DMS153 (cell line): ENCODE results near the gene CASP5.
A peak's percentile ranks its signal among the peaks of the same experiment; 100 is the strongest.
"Not testable (repeated sequence)": the region's sequence is repeated elsewhere in the genome, so short reads cannot be mapped to it uniquely, and the experiment has no call there.

ENCODE experiments used
- DNase-seq: peaks from one replicate; lab custom pipeline; 2025; lab: John Stamatoyannopoulos, UW

The CASP5 gene

DNA sequence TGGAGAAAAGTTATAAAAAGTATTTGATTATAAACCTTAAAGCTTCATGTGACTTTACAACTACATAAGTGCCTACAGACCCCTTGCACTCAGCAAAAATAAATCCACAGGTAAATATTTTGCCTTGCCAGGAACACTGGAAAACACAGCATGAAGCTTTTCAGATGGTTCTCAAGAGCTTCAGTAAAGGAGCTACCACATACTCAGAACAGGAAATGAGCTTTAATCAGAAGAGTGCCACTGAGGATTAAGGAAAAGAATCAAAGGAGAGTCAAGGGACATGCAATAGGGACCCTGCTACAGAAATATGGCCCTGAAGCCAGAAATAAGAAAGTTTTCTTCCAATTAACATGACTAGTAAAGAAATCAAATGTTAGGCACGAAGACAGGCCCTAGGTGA is 10.8 kb upstream of the CASP5 start:
- DNase-seq, result no peak

DNA sequence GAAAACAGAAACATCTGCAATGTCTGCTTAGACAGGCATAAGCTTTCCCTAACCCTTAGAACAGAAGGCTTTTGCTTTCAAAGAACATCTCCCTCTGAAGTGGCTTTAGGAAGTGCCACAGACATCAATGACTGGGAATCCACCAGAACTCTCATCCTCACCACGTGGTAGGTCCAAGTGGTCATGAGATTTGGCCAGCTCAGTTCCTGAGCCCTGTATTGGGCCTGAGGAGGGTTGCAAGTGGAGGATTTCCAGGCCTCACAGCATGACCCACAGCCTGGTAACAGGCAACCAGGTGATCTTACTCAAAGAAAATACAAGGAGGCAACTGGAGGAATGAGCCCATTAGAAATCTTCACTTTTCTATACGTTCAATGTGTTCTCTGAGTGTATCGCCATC is 10.4 kb upstream of the CASP5 start:
- DNase-seq, result no peak

DNA sequence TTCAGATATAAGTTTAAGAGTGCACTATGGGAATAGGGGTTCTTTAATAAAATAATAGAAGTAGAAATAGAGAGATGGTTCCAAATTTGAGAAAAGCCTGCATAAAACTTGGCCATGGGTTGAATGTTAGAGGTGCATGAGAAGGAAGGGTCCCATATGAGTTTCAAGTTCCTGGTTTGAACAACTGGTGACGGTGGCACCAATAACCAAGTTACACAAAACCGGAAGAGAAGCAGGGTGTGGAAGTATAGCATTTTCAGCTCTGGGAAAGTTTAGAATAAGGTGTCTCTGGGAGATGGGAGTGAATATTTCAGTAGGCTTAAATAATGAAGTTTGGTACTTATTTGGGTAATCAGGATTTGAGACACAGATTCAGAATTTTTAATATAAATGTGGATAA is 9.5 kb upstream of the CASP5 start:
- DNase-seq, result no peak

DNA sequence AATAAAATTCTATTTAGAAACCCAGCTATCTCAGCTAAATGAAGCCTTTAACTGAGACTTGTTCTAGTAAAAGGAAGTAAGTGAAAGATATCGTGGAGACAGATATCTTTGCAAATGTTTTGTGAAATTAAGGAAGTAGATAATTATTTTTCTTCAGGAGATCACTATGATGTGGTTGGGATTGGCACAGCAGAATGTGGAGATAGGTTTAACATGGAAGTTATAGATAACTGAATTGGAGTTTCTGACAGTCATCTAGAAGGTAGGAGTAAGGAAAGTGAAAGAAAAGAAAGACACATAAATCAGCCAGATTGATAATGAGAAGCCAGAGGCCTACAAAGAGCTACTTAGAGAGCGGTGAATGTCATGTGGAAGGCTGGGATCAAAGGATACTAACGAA is 4.7 kb upstream of the CASP5 start:
- DNase-seq, result no peak

DNA sequence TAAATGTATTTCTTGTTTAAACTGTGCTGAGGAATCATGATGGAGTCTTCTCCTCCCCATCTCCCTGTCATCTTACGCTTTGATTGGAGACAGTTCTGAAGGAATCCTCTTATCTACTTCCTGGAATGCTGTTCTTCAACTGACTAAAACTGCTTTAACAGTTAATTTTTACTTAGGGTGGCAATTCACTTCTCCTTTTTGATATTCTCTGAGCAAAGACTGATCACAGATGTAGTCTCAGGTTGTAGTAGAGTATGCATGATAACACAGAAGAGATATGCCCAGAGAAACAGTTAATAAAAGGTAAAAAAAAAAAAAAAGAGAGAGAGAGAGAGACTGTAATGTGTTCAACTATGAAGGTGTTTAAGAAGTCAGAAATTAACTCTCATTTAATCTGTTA is 1.4 kb upstream of the CASP5 start:
- DNase-seq, result no peak

DNA sequence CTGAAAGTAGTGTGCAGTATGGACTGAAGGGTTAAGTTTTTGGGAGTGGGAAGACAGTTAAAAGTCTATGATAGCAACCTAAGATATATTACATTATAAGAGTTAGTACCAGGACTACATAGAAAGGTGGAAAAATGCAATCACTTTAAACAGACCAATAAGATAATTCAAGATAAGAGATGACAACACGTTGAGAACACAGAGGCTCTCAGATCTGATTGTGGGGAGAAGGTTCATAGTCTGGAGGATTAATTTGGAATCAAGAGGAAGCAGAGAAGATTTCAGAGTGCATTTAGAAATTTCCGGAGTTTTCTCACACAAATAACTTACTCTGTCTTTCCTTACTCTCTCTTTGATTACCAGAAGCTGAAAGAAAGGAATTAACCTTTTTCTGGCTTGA is 441 bp downstream of the CASP5 start:
- no peak for DNase-seq

DNA sequence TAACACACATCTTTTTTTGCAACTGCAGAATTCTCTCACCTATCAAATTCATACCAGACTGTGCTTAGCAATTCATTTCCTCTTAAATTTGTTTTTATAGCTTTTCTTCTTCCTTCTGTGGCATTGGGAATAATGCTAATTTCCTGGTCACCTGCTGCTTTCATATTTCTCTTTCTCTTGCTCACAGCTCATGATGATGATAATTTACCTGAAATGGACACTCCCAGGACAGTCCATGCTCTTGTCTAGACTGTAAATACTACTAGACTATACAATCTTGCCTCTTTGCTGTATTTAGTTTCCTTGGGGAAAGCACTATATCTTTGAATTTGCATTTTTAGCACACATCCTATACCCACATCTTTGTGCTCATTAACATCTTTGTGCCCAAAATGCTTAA is 15.5 kb downstream of the CASP5 start:
- no peak for DNase-seq

DNA sequence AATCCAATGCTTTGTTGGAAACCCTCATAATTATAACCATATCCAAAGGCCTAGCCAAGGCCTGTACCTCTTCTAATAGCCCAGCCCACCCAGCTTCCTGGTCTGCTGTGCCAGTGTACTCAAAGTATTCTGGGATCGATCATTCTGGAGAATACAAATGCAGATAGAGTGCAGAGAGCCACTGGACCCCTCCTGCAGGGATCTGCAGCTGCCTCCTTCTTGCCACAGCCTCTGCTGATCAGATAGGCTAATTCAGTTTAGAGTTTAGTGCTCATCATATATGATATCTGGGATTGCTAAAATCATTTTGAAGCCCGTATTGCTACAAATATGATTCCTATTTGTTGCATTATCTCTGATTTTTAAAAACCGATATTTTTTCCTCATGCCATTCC is 17.5 kb downstream of the CASP5 start:
- DNase-seq, result no peak

DNA sequence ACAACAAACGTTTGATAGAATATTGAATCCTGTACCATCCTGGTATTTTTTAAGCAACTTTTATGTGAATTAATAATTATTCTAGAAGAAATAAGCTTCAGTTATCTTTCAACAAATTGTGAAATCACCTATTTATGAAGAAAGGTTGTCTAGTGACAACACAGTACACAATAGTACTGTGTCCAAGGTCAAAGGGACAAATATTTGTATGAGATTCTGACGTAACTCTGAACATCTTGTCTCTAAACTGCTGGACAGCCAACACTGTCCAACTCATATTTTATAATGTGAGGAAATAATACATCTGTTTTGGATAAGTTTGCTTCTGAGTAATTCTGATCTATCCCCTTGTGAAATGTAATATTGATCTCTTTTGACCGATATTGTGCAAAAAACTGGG is 18.9 kb downstream of the CASP5 start:
- no peak for DNase-seq

DNA sequence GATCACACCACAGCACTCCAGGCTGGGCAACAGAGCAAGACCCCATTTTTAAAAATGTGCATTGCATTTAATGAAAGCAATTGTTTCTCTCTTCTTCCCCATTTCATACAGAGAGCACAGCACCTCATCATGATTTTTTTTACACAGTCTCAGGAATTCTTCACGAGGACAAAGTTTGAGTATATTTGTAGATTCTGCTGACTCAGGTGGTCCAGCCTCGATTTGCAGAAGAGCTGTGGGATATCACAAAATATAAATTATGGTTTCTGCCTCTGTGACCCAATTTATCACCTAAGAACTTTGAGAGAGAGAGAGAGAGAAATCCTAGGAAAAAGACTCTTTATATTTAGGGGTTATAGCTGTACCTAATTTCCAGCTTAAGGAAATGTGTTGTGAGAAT is 19.8 kb downstream of the CASP5 start:
- DNase-seq, result no peak

DNA sequence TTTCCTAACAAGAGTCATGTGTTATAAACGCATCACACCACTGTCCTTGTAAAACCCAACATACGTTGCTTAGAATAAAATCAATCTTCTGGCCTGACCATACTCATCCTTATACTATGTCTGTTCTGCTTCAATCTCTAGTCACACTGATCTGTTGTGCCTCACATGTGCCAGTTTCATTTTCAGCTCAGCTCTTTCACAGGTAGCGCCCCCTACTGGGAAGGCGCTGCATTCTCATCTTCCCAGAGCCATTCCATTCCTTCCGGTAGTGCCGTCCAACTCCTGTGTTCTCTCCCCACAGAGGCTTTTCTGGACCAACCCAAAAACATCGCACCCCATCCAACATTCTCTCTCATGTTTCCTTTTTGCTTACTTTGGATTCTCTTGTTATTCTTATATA is 22.2 kb downstream of the CASP5 start:
- no peak for DNase-seq

DNA sequence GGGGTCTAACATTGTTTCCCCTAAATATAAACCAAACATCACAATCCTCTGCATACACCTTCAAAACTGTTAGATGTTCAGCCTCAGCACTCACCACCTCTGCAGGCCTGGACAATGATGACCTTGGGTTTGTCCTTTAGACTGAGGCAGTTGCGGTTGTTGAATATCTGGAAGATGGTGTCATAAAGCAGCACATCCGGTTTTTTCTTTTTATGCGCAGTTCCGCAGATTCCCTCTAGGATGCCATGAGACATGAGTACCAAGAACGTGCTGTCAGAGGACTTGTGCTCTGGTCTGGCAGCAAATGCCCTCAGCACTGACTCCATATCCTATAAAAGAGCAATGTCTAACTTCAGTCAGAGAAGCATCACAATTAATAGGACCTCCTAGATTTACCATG is 22.8 kb downstream of the CASP5 start:
- no peak for DNase-seq

DNA sequence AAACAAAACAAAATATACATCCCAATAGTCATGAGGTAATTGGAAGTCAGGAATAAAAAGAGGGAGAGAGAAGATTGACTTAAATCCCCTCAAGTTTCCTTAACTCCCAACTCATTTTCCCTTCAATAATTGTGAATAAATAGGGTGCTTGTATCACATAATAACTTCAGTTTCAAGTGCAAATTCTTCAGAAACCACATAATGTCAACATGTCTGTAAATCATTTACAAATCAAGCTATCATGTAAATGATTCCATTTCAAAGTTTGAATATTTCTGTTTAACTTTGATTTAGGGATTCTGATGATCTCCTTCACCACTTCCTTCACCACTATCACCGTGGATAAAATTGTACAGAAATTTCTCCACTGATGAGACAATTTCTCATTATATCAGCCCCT is 23.2 kb downstream of the CASP5 start:
- no peak for DNase-seq

DNA sequence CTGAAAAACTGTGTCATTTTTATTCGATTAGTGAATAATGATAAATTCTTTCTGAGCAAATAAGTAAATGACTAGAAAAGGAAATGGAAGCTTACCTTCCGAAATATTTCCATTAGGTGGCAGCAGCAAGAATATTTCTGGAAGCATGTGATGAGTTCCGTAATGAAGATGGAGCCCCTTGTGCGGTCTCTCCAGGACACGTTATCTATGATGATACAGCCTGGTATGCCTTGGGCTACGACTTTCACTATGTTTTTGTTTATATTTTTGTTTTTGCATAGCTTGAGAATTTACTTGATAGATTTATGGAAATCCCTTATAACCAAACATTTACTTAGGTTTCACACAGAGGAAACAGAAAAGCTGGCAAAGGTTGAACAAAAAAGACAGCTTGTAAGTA is 25.7 kb downstream of the CASP5 start:
- DNase-seq, result no peak

DNA sequence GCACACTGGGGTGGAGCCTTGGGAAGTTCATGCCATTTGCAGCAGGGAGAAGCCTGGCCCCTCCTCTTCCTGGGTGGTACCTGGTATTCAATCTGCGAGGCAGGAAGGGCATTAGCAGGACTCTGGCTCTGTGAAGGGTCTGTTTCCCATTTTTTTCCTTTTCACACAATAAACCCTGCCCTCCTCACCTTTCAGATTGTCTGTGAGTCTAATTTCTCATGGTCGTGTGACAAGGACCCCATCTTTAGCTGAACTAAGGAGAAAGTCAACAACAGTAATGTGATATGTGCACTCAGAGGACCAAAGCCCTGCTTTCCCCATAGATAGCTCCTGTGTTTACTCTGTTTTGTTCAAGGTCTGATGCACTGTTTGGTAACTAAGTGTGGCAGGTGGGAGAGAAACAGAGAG is 28.0 kb downstream of the CASP5 start:
- DNase-seq, result peak; percentile 95

DNA sequence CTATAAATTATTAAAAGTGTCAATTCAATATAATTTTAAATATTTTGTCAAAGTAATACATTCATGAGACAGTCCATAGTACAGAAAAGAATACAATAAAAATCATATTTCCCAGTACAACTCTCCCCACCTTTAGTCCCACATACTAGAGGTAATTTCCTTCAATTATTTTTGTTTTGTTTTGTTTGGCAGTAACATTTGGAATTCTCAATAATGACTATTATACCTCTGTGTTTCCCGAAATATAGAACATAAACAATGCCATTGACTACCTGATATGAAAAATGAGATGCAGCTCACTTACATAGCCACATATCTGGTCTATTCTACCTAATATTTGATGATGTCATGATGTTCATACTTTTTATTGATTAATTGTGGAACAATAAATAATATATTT is 30.2 kb downstream of the CASP5 start:
- no peak for DNase-seq

DNA sequence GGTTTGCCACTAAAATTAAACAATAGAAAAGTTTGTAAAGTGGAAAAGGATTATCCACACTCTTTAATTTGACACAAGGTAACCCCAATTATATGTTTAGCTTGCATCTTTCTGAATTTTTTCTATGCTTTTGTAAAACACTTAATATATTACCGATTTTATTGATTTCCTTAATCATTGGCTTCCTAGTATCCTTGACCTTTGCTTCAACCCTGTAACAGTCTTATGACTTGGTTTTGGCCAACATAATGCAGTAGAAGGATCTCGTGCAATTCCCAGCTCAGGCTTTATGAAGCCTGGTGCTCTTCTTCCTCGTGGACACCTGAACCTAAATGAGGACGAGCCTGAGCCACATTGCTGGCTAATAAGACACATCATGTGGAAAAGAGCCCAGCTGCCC is 31.0 kb downstream of the CASP5 start:
- no peak for DNase-seq

DNA sequence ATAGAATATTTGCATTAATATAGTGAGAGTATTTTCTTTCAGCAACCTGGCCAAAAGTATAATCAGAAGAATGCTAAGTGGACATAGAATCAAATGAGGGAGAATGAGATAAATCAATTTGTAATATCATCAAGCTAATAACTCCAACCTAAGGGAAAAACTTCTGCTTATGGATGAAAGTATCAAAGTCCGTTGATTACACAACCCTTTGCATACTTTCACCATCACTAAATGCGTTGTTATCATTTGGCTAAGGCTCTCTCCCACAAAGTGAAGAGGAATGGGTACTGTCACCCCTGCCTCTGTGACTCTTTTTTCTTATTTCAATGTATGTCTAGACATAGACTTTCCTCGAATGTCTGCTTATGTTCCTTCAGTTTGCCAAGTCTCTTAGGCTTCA is 38.2 kb downstream of the CASP5 start:
- DNase-seq, result no peak

DNA sequence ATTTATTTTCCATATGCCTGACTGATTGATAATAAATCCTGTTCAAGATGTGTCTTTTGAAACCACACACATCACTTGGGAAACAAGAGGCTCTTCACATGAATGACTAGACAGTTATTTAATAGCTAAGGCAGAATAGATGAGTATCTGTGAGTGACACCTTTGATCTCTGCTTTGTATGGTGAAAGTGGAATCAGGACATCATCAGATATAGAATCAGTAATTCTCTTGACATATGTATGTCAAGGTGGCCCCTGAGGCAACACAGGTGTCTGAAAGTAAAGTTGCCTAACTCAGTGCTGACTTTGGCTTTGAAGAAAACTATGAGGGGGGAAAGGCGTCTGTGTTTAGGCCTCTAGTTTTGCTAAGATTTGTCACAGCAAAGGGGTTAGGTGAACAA is 43.1 kb downstream of the CASP5 start:
- no peak for DNase-seq

DNA sequence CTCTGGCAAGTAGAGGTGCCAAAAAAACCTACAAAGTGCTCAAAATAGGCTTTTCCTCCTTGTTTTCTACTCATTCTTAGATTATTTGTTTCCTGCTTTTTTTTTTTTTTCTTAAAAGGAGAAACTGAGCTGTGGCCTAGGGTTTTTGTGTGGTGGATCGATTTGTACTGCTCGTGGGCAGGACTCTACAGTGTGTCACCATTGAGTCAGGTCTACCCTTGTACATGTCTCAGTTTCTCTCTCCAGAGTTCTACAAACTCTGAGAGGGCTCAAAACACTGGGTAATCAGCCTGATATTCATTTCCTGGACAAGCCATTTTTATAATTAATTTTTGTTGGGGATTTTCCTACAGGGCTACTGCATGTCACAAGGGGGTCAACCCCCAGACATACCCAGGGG is 49.4 kb downstream of the CASP5 start:
- no peak for DNase-seq

DNA sequence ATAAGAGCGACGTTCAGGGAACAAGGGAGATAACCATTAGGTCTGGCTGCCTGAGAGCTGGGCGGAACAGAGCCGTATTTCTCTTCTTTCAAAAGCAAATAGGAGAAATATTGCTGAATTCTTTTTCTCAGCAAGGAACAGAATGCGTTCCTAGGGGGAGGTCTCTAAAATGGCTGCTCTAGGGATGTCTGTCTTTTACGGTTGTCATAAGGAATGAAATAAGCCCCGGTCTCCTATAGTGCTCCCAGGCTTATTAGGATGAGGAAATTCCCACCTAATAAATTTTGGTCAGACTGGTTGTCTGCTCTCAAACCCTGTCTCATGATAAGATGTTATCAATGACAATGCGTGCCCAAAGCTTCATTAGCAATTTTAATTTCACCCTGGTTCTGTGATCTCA is 50.0 kb downstream of the CASP5 start:
- not testable (repeated sequence) for DNase-seq

DNA sequence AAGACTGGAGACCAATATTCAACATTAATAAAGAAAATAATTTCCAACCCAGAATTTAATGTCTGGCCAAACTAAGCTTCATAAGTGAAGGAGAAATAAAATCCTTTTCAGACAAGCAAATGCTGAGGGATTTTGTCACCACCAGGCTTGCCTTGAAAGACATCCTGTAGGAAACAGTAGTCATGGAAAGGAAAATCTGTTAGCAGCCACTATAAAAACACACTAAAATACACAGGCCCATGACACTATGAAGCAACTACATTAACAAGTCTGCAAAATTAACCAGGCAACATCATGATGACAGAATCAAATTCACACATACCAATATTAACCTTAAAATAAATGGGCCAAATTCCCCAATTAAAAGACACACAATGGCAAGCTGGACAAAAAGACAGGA is 52.2 kb downstream of the CASP5 start:
- no peak for DNase-seq

DNA sequence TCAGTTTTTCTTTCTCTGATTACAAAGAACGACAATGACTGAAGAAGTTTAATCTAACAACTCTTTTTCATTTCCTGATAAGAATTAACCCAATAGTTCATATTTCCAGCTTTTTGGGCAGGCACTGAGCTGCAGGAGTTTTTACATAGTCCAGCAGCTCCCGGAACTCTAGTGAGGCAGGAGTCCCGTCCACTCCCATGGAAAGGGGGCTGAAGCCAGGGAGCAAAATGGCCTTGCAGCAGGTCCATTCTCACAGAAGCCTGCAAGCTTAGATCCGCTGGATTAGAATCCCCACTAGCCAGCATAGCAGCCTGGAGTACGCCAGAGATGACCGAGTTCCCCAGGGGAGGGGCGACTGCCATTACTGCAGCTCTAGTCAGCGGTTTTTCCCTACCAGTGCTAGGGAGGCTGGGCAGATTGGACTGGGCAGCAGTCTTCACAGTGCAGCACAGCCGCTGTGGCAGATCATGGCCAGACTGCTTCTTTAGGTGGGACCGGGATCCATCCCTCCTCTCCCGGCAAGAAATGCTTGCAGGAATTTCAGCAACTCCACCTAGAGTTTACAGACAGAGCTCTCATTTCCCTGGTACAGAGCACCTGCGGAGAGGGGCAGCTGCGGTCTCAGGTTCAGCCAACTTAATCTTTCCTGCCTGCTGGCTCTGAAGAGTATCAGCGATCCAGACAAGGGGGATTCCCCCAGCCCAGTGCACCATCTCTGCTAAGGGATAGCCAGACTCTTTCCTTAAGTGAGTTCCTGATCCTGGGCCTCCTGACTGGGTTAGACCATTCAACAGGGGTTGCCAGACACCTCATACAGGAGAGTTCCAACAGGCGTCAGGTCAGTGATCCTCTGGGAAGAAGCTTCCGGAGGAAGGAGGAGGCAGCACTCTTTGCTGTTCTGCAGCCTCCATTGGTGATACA is 53.9 kb downstream of the CASP5 start:
- DNase-seq, result peak; percentile 46

DNA sequence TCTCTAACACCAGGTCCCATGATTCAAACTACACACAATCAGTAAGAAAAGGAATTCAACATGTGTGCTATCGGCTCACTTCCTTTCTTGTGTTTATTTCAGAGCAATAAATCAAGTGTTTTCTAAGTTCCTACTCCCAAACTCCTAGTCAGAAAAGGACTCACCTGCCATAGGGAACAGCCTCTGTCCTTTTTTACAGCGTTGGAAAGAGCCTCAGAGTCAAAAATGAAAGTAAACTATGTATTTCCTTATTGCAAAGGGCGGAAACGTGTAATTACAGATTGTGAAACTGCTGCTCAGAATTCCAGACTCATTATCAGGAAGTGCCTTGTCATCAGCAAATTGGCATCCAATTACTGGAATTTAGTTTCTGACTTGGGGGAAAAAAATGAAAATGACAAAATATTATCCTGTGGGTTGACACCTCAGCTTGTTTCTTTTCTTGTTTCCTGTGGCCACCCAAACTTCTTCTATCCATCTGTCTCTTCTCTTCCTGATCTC is 54.6 kb downstream of the CASP5 start, which contains the start of gene CASP4:
TSS of gene CASP4 (minus strand) at position 220 of the 501 bp plus-strand sequence. CDS start at position 171, 49 bp downstream.
- DNase-seq, result peak; percentile 80
